GM12865 (cell line): ENCODE data around the gene FAR2.

Experiments
- DNase-seq: peaks from one replicate; pipeline ENCODE4 v3.0.0; 2010; ENCODE audit warnings: low read depth
- H3K4me3 ChIP-seq: 2 replicates; pipeline ENCODE4 v1.5.1; 2011; ENCODE audit warnings: mild to moderate bottlenecking, low read depth, low read length, control low read depth
- TF ChIP-seq, protein P1 (sequence below): IDR thresholded peaks from 2 replicates; pipeline ENCODE4 v1.5.1; 2011; ENCODE audit warnings: low read length, control low read depth, low read depth, inconsistent platforms; ENCODE audit not compliant: insufficient read depth; ENCODE audit errors: missing control alignments

The FAR2 gene

DNA sequence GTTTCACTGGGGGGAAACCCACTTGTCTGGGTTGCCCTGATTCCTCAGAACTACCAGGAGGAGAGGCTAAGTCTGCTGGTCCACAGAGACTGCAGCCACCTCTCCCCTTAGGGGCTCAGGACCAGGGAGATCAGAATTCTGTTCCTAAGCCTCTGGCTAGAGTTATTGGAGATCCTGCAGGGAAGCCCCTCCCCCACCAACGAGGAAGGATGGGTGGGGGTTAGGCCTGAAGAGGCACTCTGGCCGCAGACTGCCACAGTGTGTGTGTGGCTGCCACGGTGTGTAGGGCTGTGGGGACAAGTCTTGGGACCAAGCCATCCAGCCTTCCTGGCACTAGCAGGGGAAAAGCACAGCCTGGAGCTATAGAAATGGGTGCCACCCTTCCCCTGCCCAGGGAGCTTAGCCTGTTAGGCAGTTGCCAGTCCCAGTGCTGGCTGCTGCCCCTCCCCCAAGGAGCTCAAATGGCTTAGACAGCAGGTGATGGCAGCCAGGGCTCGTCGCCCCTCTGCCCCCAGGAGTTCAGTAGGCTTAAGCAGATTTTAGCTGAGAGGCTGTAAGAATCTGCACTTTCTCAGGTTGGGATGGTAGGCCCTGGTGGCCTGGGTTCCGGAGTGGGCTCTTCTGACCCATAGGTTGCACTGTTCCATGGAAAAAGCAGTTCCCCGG is 124.2 kb downstream of the FAR2 start:
- no peak for DNase-seq
- H3K4me3 ChIP-seq, result no peak overlapping the region
- TF ChIP-seq, protein P1, sequence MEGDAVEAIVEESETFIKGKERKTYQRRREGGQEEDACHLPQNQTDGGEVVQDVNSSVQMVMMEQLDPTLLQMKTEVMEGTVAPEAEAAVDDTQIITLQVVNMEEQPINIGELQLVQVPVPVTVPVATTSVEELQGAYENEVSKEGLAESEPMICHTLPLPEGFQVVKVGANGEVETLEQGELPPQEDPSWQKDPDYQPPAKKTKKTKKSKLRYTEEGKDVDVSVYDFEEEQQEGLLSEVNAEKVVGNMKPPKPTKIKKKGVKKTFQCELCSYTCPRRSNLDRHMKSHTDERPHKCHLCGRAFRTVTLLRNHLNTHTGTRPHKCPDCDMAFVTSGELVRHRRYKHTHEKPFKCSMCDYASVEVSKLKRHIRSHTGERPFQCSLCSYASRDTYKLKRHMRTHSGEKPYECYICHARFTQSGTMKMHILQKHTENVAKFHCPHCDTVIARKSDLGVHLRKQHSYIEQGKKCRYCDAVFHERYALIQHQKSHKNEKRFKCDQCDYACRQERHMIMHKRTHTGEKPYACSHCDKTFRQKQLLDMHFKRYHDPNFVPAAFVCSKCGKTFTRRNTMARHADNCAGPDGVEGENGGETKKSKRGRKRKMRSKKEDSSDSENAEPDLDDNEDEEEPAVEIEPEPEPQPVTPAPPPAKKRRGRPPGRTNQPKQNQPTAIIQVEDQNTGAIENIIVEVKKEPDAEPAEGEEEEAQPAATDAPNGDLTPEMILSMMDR, result no peak

DNA sequence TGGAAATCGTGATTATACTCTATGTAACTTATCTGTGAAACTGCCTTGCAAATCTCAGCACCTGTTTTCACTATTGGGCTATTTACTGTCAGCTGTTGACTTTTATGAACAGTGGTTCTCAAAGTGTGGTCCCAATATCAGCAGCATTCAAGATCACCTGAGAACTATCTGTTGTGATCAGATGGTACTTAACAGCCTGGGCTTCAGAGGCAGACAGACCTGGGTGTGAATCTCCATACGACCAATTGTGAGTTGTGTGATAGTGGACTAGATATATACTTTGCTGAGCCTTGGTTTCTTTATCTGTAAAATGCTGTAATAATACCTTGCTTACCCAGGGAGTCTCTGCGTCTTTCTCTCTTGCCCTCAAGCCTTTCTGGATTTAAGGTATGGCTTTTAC is 126.8 kb downstream of the FAR2 start:
- TF ChIP-seq, protein P1, result no peak

DNA sequence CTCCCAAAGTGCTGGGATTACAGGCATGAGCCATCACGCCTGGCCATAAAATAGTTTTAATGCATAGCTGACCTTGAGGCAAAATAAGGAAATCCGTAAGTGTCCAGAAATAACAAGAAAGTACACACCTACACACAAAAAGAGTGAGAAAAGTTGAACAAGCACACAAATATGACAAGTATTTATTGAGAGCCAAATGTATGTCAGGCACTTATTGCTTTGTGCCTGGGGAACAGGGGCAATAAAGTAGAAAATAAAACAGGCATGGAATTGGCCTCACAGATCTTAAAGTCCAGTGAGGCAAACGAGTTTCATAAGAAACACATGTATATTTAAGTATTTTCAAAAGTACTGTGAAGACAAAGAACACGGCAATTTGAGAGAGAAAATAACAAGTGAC is 128.2 kb downstream of the FAR2 start:
- H3K4me3 ChIP-seq, result no peak overlapping the region
- DNase-seq, result no peak
- TF ChIP-seq, protein P1, result no peak

More for the DNA sequence above, 126.8 kb downstream of the FAR2 start:
- no peak overlapping the region for H3K4me3 ChIP-seq
- DNase-seq, result no peak

DNA sequence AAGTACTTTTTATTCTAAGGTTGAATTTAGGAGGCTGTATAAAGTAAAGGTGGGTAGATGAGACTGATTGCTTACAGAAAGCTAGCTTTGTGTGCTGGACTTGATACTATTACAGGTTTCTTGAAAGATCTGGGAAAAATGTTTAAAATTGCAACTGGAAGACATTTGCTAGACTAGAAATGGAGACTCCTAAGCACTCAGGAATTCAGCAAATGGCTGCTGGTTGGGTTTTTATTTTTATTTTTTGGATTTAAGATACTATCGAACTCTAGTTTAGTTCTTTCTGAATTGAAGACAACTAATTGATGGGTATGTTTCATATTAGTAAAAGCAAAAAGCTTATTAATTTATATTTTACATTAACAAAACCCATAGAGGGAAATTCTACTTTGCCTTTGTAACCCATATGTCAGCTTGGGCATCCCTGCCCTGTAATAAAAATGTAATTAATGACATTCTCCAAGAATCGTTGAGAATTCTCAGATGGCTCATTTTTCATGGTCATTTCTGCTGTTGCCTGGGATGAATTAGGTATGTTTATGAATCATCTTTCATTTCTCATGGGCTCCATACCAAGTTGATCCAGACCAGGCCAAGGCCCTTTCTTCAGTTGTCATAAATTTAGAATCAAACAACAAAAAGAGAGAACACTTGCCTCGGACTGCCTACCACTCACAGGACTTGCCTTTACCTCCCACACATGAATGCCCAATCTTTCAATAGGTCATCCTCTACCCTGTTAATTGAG is 129.8 kb downstream of the FAR2 start:
- no peak overlapping the region for H3K4me3 ChIP-seq
- no peak for DNase-seq
- TF ChIP-seq, protein P1, result no peak

DNA sequence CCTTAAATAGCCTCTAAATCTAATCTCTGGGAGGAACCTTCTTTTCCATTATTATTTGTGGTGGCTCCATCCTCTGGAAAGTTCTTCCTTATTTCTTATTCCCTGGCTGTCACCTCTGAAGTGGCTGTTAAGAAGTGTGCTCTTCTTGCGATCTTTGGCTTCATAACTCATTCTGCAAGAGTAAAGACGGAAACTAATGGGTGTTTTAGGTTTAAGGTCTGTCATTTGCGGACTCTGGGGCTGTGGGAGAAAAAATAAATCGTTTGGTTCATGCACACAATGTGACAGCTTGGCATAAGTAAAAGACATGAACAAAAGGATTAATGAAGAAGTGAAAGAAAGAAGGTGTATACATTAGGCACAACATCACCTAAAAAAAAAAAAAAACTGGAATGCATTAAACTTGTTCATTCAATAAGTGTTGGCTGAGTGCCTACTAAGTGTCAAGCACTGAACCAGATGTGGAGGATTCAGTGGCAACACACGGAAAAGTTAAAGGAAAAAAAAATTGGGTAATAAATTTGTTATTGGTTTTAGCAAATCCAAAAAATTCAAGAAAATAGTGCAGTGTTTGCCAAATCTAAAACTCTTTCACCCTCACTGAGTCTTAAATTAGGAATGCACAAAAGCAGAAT is 132.4 kb downstream of the FAR2 start:
- no peak for DNase-seq
- TF ChIP-seq, protein P1, result no peak
- no peak overlapping the region for H3K4me3 ChIP-seq

DNA sequence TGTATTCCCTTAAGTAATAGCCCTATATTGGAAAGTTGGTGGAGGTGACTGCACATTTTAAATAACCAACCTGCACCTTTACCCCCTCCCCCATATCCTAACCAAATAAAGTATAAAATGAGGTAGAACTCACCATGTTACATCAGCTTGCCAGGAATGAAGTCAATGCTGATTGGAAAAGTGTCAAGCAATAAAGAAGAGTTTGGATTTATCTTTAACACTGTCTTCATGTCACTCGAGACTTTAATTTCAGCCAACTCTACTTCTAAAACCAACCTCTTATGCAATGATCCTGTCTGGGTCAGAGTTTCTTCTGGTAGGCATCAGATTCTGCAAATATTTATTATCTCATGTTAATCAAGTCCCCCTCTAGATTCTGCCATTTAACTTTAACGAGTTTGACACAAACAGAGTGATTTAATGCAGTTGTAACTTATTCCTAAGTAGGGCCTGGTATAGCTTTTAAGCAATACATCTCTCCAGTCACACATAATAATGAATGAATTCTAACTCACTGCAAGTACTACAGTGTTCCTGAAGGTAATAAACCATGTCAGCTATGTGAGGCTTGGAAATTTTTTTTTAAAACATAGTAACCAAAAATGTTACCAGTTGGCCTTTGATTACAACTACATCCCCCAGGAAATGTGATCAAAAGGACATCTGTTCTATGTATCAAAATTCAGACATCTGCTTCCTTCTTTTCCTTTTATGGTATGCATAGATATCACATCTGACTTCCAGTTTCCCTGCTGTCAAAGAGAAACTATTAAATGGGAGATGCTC is 133.1 kb downstream of the FAR2 start:
- no peak for DNase-seq
- TF ChIP-seq, protein P1, result no peak

More for the DNA sequence above, 133.1 kb downstream of the FAR2 start:
- no peak overlapping the region for H3K4me3 ChIP-seq
